ENCODE data around the gene KIAA1671. TPM values are rescaled to one million over a fixed set of nuclear protein-coding genes. Genes with fewer than 3 reads are reported as not detected.

Gene KIAA1671
- total and polyA plus RNA-seq, 4 experiments from 2014 or later: 0.04 to 10.2 (median 5.2) TPM

- Histone ChIP-seq H3K27ac (ENCODE audit: low read depth, low read length) (no peak overlapping the region), H3K4me1 (ENCODE audit: insufficient read depth, low read length) (no peaks in the 10 kb centered on the region), H3K9me3 (ENCODE audit: control insufficient read depth in 1 of 2, low read length in 2 of 2) (no peaks in the 10 kb centered on the region), H3K36me3 (ENCODE audit: insufficient read depth, low read length) (no peaks in the 10 kb centered on the region), H3K4me3 (ENCODE audit: low read length in 2 of 2) (no peak overlapping the region), H3K27me3 (ENCODE audit: insufficient read depth, low read length) (no peaks in the 10 kb centered on the region)
- no peak overlapping the region for H3K4me3 Mint-ChIP-seq
- CTCF ChIA-PET (ENCODE audit: partially characterized antibody): no interaction called here
- H3K4me1 Mint-ChIP-seq: no peaks in the 10 kb centered on the region
- H3K36me3 Mint-ChIP-seq: no peaks in the 10 kb centered on the region
- H3K27ac Mint-ChIP-seq: no peak overlapping the region
- POLR2A ChIA-PET (ENCODE audit: partially characterized antibody): no interaction called here
- DNase-seq: no peak
- intact Hi-C loops (cut with micrococcal nuclease): no loop called here
- H3K9me3 Mint-ChIP-seq: no peaks in the 10 kb centered on the region
- H3K27me3 Mint-ChIP-seq: no peaks in the 10 kb centered on the region
These were observed 9.6 kb downstream of the KIAA1671 start for GRCh38 chr22:24962094-24962493.

- POLR2A ChIA-PET (ENCODE audit: partially characterized antibody): no interaction called here
- Histone ChIP-seq H3K4me3 (ENCODE audit: low read length in 2 of 2) (no peak overlapping the region), H3K4me1 (ENCODE audit: insufficient read depth, low read length) (no peaks in the 10 kb centered on the region), H3K27me3 (ENCODE audit: insufficient read depth, low read length) (no peaks in the 10 kb centered on the region), H3K36me3 (ENCODE audit: insufficient read depth, low read length) (no peaks in the 10 kb centered on the region), H3K27ac (ENCODE audit: low read depth, low read length) (no peak overlapping the region), H3K9me3 (ENCODE audit: control insufficient read depth in 1 of 2, low read length in 2 of 2) (no peaks in the 10 kb centered on the region)
- no peak overlapping the region for H3K4me3 Mint-ChIP-seq
- no peaks in the 10 kb centered on the region for H3K4me1 Mint-ChIP-seq
- intact Hi-C loops (cut with micrococcal nuclease): no loop called here
- no peaks in the 10 kb centered on the region for H3K36me3 Mint-ChIP-seq
- CTCF ChIA-PET (ENCODE audit: partially characterized antibody): interaction anchor here (1.1 kb wide), 1 partner anchor 8 kb away, joined by 3 read pairs; no protein-coding TSS in a partner anchor
- no peak for DNase-seq
- H3K27me3 Mint-ChIP-seq: no peaks in the 10 kb centered on the region
- H3K9me3 Mint-ChIP-seq: no peaks in the 10 kb centered on the region
- H3K27ac Mint-ChIP-seq: no peak overlapping the region
These were observed 10.3 kb downstream of the KIAA1671 start for GRCh38 chr22:24962835-24963234.

GRCh38 chr22:24964441-24964840, 11.9 kb downstream of the KIAA1671 start:
- Mint-ChIP-seq H3K9me3 (no peaks in the 10 kb centered on the region), H3K27ac (no peak overlapping the region), H3K27me3 (no peaks in the 10 kb centered on the region), H3K36me3 (no peaks in the 10 kb centered on the region), H3K4me1 (no peaks in the 10 kb centered on the region), H3K4me3 (no peak overlapping the region)
- H3K4me3 ChIP-seq (ENCODE audit: low read length in 2 of 2): no peak overlapping the region
- no peaks in the 10 kb centered on the region for H3K27me3 ChIP-seq (ENCODE audit: insufficient read depth, low read length)
- CTCF ChIA-PET (ENCODE audit: partially characterized antibody): interaction anchor here (0.6 kb wide), 1 partner anchor 359 kb away, joined by 3 read pairs; no protein-coding TSS in a partner anchor
- H3K9me3 ChIP-seq (ENCODE audit: control insufficient read depth in 1 of 2, low read length in 2 of 2): no peaks in the 10 kb centered on the region
- H3K36me3 ChIP-seq (ENCODE audit: insufficient read depth, low read length): no peaks in the 10 kb centered on the region
- intact Hi-C loops (cut with micrococcal nuclease): no loop called here
- POLR2A ChIA-PET (ENCODE audit: partially characterized antibody): no interaction called here
- no peaks in the 10 kb centered on the region for H3K4me1 ChIP-seq (ENCODE audit: insufficient read depth, low read length)
- no peak for DNase-seq
- no peak overlapping the region for H3K27ac ChIP-seq (ENCODE audit: low read depth, low read length)

GRCh38 chr22:24965822-24966626, 13.5 kb downstream of the KIAA1671 start:
- CTCF ChIA-PET (ENCODE audit: partially characterized antibody): interaction anchor here (0.9 to 1.5 kb wide), 2 partner anchors 8 to 27 kb away, joined by 3 read pairs; no protein-coding TSS in a partner anchor
- Histone ChIP-seq H3K9me3 (ENCODE audit: control insufficient read depth in 1 of 2, low read length in 2 of 2) (no peaks in the 10 kb centered on the region), H3K27me3 (ENCODE audit: insufficient read depth, low read length) (no peaks in the 10 kb centered on the region), H3K36me3 (ENCODE audit: insufficient read depth, low read length) (no peaks in the 10 kb centered on the region), H3K4me1 (ENCODE audit: insufficient read depth, low read length) (no peaks in the 10 kb centered on the region), H3K4me3 (ENCODE audit: low read length in 2 of 2) (no peak overlapping the region), H3K27ac (ENCODE audit: low read depth, low read length) (no peak overlapping the region)
- no peaks in the 10 kb centered on the region for H3K9me3 Mint-ChIP-seq
- H3K4me3 Mint-ChIP-seq: no peak overlapping the region
- H3K36me3 Mint-ChIP-seq: no peaks in the 10 kb centered on the region
- no peak overlapping the region for H3K27ac Mint-ChIP-seq
- H3K27me3 Mint-ChIP-seq: no peaks in the 10 kb centered on the region
- no peaks in the 10 kb centered on the region for H3K4me1 Mint-ChIP-seq
- DNase-seq: no peak
- intact Hi-C loops (cut with micrococcal nuclease): no loop called here
- POLR2A ChIA-PET (ENCODE audit: partially characterized antibody): interaction anchor here (0.6 to 0.9 kb wide), 2 partner anchors 30 to 164 kb away, joined by 3 to 4 read pairs; no protein-coding TSS in a partner anchor

- H3K27ac Mint-ChIP-seq: no peak overlapping the region
These were observed 15.6 kb downstream of the KIAA1671 start for GRCh38 chr22:24968066-24968561.

GRCh38 chr22:24969560-24970301, 17.2 kb downstream of the KIAA1671 start:
- Mint-ChIP-seq H3K9me3 (no peaks in the 10 kb centered on the region), H3K27ac (no peak overlapping the region), H3K4me3 (no peak overlapping the region), H3K4me1 (no peaks in the 10 kb centered on the region), H3K27me3 (no peaks in the 10 kb centered on the region), H3K36me3 (no peaks in the 10 kb centered on the region)
- no peaks in the 10 kb centered on the region for H3K9me3 ChIP-seq (ENCODE audit: control insufficient read depth in 1 of 2, low read length in 2 of 2)
- CTCF ChIA-PET (ENCODE audit: partially characterized antibody): interaction anchor here (1.5 kb wide), 1 partner anchor 79 kb away, joined by 3 read pairs; no protein-coding TSS in a partner anchor
- no peaks in the 10 kb centered on the region for H3K36me3 ChIP-seq (ENCODE audit: insufficient read depth, low read length)
- POLR2A ChIA-PET (ENCODE audit: partially characterized antibody): no interaction called here
- H3K27me3 ChIP-seq (ENCODE audit: insufficient read depth, low read length): no peaks in the 10 kb centered on the region
- intact Hi-C loops (cut with micrococcal nuclease): no loop called here
- H3K4me1 ChIP-seq (ENCODE audit: insufficient read depth, low read length): no peaks in the 10 kb centered on the region
- H3K27ac ChIP-seq (ENCODE audit: low read depth, low read length): no peak overlapping the region
- no peak overlapping the region for H3K4me3 ChIP-seq (ENCODE audit: low read length in 2 of 2)
- DNase-seq: no peak

More at GRCh38 chr22:24968066-24968561, 15.6 kb downstream of the KIAA1671 start:
- H3K36me3 ChIP-seq (ENCODE audit: insufficient read depth, low read length): no peaks in the 10 kb centered on the region
- no peak overlapping the region for H3K27ac ChIP-seq (ENCODE audit: low read depth, low read length)
- H3K9me3 Mint-ChIP-seq: no peaks in the 10 kb centered on the region
- H3K4me3 ChIP-seq (ENCODE audit: low read length in 2 of 2): no peak overlapping the region
- no peaks in the 10 kb centered on the region for H3K27me3 ChIP-seq (ENCODE audit: insufficient read depth, low read length)
- H3K4me1 ChIP-seq (ENCODE audit: insufficient read depth, low read length): no peaks in the 10 kb centered on the region
- H3K9me3 ChIP-seq (ENCODE audit: control insufficient read depth in 1 of 2, low read length in 2 of 2): no peaks in the 10 kb centered on the region
- H3K36me3 Mint-ChIP-seq: no peaks in the 10 kb centered on the region
- CTCF ChIA-PET (ENCODE audit: partially characterized antibody): no interaction called here
- POLR2A ChIA-PET (ENCODE audit: partially characterized antibody): no interaction called here
- H3K27me3 Mint-ChIP-seq: no peaks in the 10 kb centered on the region
- intact Hi-C loops (cut with micrococcal nuclease): no loop called here
- no peaks in the 10 kb centered on the region for H3K4me1 Mint-ChIP-seq
- DNase-seq: no peak
- H3K4me3 Mint-ChIP-seq: no peak overlapping the region

- H3K4me1 ChIP-seq (ENCODE audit: insufficient read depth, low read length): no peaks in the 10 kb centered on the region
- Mint-ChIP-seq H3K27me3 (no peaks in the 10 kb centered on the region), H3K27ac (no peak overlapping the region), H3K4me3 (no peak overlapping the region), H3K9me3 (no peaks in the 10 kb centered on the region), H3K4me1 (no peaks in the 10 kb centered on the region), H3K36me3 (no peaks in the 10 kb centered on the region)
- no peaks in the 10 kb centered on the region for H3K36me3 ChIP-seq (ENCODE audit: insufficient read depth, low read length)
- ChIA-PET POLR2A (ENCODE audit: partially characterized antibody) (no interaction called here), CTCF (ENCODE audit: partially characterized antibody) (no interaction called here)
- no peak overlapping the region for H3K4me3 ChIP-seq (ENCODE audit: low read length in 2 of 2)
- intact Hi-C loops (cut with micrococcal nuclease): no loop called here
- no peaks in the 10 kb centered on the region for H3K27me3 ChIP-seq (ENCODE audit: insufficient read depth, low read length)
- no peak overlapping the region for H3K27ac ChIP-seq (ENCODE audit: low read depth, low read length)
- no peak for DNase-seq
- no peaks in the 10 kb centered on the region for H3K9me3 ChIP-seq (ENCODE audit: control insufficient read depth in 1 of 2, low read length in 2 of 2)
These were observed 19.9 kb downstream of the KIAA1671 start for GRCh38 chr22:24972369-24972768.

All from CD4-positive, alpha-beta memory T cell (primary cell).